ENCODE data around the gene ACSM3.

The ACSM3 gene

GRCh38 chr16:20806168-20807050, 42.6 kb downstream of the ACSM3 start, which contains the start of the genes ERI2 and REXO5:
Gene ERI2 (minus strand): TSS chr16:20806472. CDS start chr16:20806430, 42 bp downstream.
Gene REXO5 (plus strand): TSS chr16:20806527. CDS start chr16:20806954, 427 bp downstream.
- peak; percentile 94 for DNase-seq (ENCODE audit: low spot score)

GRCh38 chr16:20807862-20808261, 44.0 kb downstream of the ACSM3 start:
- no peak for DNase-seq (ENCODE audit: low spot score)

GRCh38 chr16:20811889-20812439, 48.1 kb downstream of the ACSM3 start:
- DNase-seq (ENCODE audit: low spot score) = no peak

GRCh38 chr16:20812510-20812909, 48.7 kb downstream of the ACSM3 start:
- DNase-seq (ENCODE audit: low spot score) = no peak

GRCh38 chr16:20814784-20815183, 51.0 kb downstream of the ACSM3 start:
- no peak for DNase-seq (ENCODE audit: low spot score)

- DNase-seq (ENCODE audit: low spot score) = no peak
These were observed 55.2 kb downstream of the ACSM3 start for GRCh38 chr16:20818929-20819585.

GRCh38 chr16:20821682-20822081, 57.9 kb downstream of the ACSM3 start:
- DNase-seq (ENCODE audit: low spot score) = no peak

- no peak for DNase-seq (ENCODE audit: low spot score)
These were observed 58.9 kb downstream of the ACSM3 start for GRCh38 chr16:20822521-20823325.

- no peak for DNase-seq (ENCODE audit: low spot score)
These were observed 62.3 kb downstream of the ACSM3 start for GRCh38 chr16:20826039-20826566.

GRCh38 chr16:20829536-20829935, 65.7 kb downstream of the ACSM3 start:
- no peak for DNase-seq (ENCODE audit: low spot score)

- no peak for DNase-seq (ENCODE audit: low spot score)
These were observed 66.6 kb downstream of the ACSM3 start for GRCh38 chr16:20830372-20830771.

GRCh38 chr16:20833086-20833485, 69.3 kb downstream of the ACSM3 start:
- DNase-seq (ENCODE audit: low spot score) = no peak

- DNase-seq (ENCODE audit: low spot score) = no peak
These were observed 74.4 kb downstream of the ACSM3 start for GRCh38 chr16:20838240-20838639.

GRCh38 chr16:20839504-20839903, 75.7 kb downstream of the ACSM3 start:
- no peak for DNase-seq (ENCODE audit: low spot score)

- no peak for DNase-seq (ENCODE audit: low spot score)
These were observed 80.2 kb downstream of the ACSM3 start for GRCh38 chr16:20844054-20844453.

- DNase-seq (ENCODE audit: low spot score) = no peak
These were observed 80.8 kb downstream of the ACSM3 start for GRCh38 chr16:20844588-20844987.

- no peak for DNase-seq (ENCODE audit: low spot score)
These were observed 82.2 kb downstream of the ACSM3 start for GRCh38 chr16:20846030-20846429.

GRCh38 chr16:20846551-20846950, 82.7 kb downstream of the ACSM3 start:
- DNase-seq (ENCODE audit: low spot score) = no peak

Data from SW480 (cell line).